Measurements from ENCODE around the gene RASAL2. TPM values are rescaled to one million over a fixed set of nuclear protein-coding genes. Genes with fewer than 3 reads are reported as not detected.

Gene RASAL2
- total RNA-seq, 3 donors from 2014 or later (not counting 1 experiment from before 2014, with no cell fraction given), result 0.16 to 0.23 TPM; not detected in 1

DNA sequence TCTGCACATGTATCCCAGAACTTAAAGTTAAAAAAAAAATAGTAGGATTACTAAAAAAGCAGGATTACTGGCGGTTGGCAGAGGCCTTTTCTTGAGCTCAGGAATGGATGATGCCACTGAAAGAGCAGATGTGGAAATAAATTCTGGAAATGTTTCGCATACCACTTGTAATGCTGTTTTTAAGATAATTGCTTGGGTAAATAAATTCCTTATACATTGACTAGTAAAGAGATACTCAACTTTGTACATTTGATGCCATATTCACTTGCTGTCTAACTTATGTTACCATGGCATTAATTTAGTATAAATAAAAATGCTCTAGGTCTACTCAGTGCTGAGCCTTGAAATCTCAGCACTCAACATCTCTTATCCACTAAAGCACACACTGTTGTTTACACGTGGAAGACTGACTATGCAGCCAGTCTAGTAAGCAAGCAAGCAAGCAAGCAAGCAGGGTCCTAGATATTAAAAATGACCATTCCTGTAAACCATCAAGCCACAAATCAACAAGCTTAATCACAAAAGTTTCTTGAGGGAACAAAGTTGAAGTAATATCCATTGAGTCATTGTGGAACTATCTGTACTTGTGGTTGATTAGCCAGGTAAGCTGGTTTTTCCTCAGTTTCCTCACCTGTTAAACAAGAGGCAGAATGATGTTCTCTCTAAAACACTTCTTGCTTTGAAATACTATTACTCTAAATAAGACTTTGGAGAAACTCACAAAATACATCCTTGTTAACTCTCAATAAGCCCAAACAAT, 1.7 kb upstream of the RASAL2 start:
- intact Hi-C loops (cut with micrococcal nuclease), result no loop called here
- no peak overlapping the region for H3K27ac ChIP-seq (ENCODE audit: low read length)
- no peak overlapping the region for H3K4me3 Mint-ChIP-seq
- no peak overlapping the region for H3K4me3 ChIP-seq (ENCODE audit: low read length)
- no peak overlapping the region for H3K27ac Mint-ChIP-seq
- TF ChIP-seq, protein P1, sequence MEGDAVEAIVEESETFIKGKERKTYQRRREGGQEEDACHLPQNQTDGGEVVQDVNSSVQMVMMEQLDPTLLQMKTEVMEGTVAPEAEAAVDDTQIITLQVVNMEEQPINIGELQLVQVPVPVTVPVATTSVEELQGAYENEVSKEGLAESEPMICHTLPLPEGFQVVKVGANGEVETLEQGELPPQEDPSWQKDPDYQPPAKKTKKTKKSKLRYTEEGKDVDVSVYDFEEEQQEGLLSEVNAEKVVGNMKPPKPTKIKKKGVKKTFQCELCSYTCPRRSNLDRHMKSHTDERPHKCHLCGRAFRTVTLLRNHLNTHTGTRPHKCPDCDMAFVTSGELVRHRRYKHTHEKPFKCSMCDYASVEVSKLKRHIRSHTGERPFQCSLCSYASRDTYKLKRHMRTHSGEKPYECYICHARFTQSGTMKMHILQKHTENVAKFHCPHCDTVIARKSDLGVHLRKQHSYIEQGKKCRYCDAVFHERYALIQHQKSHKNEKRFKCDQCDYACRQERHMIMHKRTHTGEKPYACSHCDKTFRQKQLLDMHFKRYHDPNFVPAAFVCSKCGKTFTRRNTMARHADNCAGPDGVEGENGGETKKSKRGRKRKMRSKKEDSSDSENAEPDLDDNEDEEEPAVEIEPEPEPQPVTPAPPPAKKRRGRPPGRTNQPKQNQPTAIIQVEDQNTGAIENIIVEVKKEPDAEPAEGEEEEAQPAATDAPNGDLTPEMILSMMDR (IDR thresholded peaks at IDR 0.05), result no peak
- H3K9me3 Mint-ChIP-seq, result peaks cover 8 to 9% of the 10 kb centered on the region in 2 donors
- H3K27me3 Mint-ChIP-seq (ENCODE audit: low read depth in 2 of 2), result peaks cover 28 to 50% of the 10 kb centered on the region in 2 donors
- DNase-seq, result no peak
- no peak for ATAC-seq
- peaks cover 11% of the 10 kb centered on the region for H3K4me1 ChIP-seq (ENCODE audit: control insufficient read depth, insufficient read depth, low read length)
- no peaks in the 10 kb centered on the region for H3K36me3 ChIP-seq (ENCODE audit: control insufficient read depth, insufficient read depth, low read length)
- WGBS (ENCODE audit: insufficient coverage), result 94% methylated on average over 3 of the region's 3 CpGs
- peaks cover 5 to 7% of the 10 kb centered on the region in 2 donors for H3K4me1 Mint-ChIP-seq
- H3K27me3 ChIP-seq (ENCODE audit: control insufficient read depth, insufficient read depth, low read length), result peaks cover 23% of the 10 kb centered on the region
- H3K9me3 ChIP-seq (ENCODE audit: control insufficient read depth, insufficient read depth, low read length), result no peaks in the 10 kb centered on the region
- peaks cover 7% of the 10 kb centered on the region for H3K36me3 Mint-ChIP-seq

DNA sequence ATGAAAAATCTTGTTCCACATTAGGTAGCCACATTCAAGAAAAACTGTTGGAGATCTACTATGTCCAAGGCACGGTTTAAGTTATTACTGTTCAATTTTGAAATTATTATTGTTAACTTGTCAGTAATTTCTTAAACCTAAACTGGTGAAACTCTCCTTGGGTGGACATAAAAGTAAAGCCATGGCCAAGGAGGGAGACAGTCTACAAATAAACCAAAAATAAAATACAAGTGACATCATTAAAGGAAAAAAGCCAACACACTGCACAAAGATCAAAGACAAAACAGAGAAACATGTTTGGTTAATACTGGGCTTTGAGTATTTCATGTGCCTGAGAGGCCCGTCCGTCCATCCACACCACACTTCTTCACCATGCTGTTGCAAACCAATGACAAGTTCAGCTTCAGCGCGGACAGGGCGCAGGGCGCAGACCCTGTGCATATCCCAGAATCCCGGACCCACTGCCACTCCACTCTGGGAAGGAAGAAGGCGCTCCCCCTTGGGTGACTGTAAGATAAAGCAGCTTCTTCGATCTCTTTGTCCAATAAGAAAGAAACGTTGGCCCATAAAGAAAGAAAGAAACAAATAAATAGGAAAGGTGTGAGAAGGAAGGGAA, 918 bp upstream of the RASAL2 start:
- H3K4me3 ChIP-seq (ENCODE audit: low read length), result no peak overlapping the region
- H3K27ac ChIP-seq (ENCODE audit: low read length), result no peak overlapping the region
- intact Hi-C loops (cut with micrococcal nuclease), result no loop called here
- peaks cover 25% of the 10 kb centered on the region for H3K27me3 ChIP-seq (ENCODE audit: control insufficient read depth, insufficient read depth, low read length)
- TF ChIP-seq, protein P1 (IDR thresholded peaks at IDR 0.05), result no peak
- peaks cover 6 to 9% of the 10 kb centered on the region in 2 donors for H3K9me3 Mint-ChIP-seq
- H3K4me3 Mint-ChIP-seq, result peak overlapping the region; percentile 72
- no peak overlapping the region for H3K27ac Mint-ChIP-seq
- ATAC-seq, result no peak
- peaks cover 7% of the 10 kb centered on the region for H3K36me3 Mint-ChIP-seq
- H3K4me1 ChIP-seq (ENCODE audit: control insufficient read depth, insufficient read depth, low read length), result peaks cover 11% of the 10 kb centered on the region
- WGBS (ENCODE audit: insufficient coverage), result 4% methylated on average over 9 of the region's 11 CpGs
- H3K36me3 ChIP-seq (ENCODE audit: control insufficient read depth, insufficient read depth, low read length), result no peaks in the 10 kb centered on the region
- H3K4me1 Mint-ChIP-seq, result peaks cover 5 to 7% of the 10 kb centered on the region in 2 donors
- H3K27me3 Mint-ChIP-seq (ENCODE audit: low read depth in 2 of 2), result peaks cover 29 to 55% of the 10 kb centered on the region in 2 donors
- DNase-seq, result no peak
- H3K9me3 ChIP-seq (ENCODE audit: control insufficient read depth, insufficient read depth, low read length), result no peaks in the 10 kb centered on the region

DNA sequence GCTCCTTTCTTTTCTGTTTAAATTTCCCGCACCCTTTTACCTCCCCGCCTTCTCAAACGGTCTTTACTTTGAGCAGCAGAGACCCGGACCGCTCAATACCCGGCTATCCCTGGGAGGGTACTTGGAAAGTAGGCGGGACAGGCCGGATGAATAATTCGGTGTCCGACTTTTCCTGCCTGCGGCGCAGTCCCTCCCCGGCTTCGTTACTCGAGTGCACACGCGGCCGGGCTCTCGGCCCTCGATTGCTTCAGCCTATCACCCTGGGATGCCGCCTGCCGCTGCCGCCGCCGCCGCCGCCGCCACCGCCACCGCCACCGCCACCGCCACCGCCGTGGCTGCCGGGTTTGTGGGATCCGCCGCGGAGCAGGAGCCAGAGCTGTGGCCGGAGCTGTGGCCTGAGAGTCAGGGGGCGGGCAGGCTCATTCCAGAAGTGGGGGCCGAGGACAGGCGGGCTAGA, 382 bp upstream of the RASAL2 start:
- Mint-ChIP-seq H3K36me3 (peaks cover 7% of the 10 kb centered on the region), H3K27me3 (ENCODE audit: low read depth in 2 of 2) (peaks cover 31 to 60% of the 10 kb centered on the region in 2 donors), H3K4me1 (peaks cover 5 to 7% of the 10 kb centered on the region in 2 donors), H3K9me3 (peaks cover 2 to 6% of the 10 kb centered on the region in 2 donors), H3K4me3 (peak overlapping the region; percentile 72), H3K27ac (no peak overlapping the region)
- no peaks in the 10 kb centered on the region for H3K9me3 ChIP-seq (ENCODE audit: control insufficient read depth, insufficient read depth, low read length)
- TF ChIP-seq, protein P1 (IDR thresholded peaks at IDR 0.05), result no peak
- no peaks in the 10 kb centered on the region for H3K36me3 ChIP-seq (ENCODE audit: control insufficient read depth, insufficient read depth, low read length)
- no peak overlapping the region for H3K4me3 ChIP-seq (ENCODE audit: low read length)
- intact Hi-C loops (cut with micrococcal nuclease), result no loop called here
- WGBS (ENCODE audit: insufficient coverage), result under 1% methylated on average over 41 of the region's 42 CpGs
- H3K27me3 ChIP-seq (ENCODE audit: control insufficient read depth, insufficient read depth, low read length), result peaks cover 25% of the 10 kb centered on the region
- DNase-seq (peak in 1 of 2 donors; percentile 29), ATAC-seq (peak in 2 of 3 donors; percentile 37 to 53)
- H3K27ac ChIP-seq (ENCODE audit: low read length), result no peak overlapping the region
- peaks cover 11% of the 10 kb centered on the region for H3K4me1 ChIP-seq (ENCODE audit: control insufficient read depth, insufficient read depth, low read length)

Data from natural killer cell (primary cell).